Activated CD8-positive, alpha-beta T cell treated with anti-CD3 and anti-CD28 coated beads for 36 hours (primary cell): ENCODE data around the gene TRIO. TPM values are rescaled to one million over a fixed set of nuclear protein-coding genes. Genes with fewer than 3 reads are reported as not detected.
"Not testable (repeated sequence)": the region's sequence is repeated elsewhere in the genome, so short reads cannot be mapped to it uniquely, and the experiment has no call there.

Experiments
- ATAC-seq: fragments of 200-7000 bp; cut with Tn5 transposase; one replicate; pipeline ENCODE4 v1.10.0; 2021; ENCODE audit warnings: mild to moderate bottlenecking, moderate library complexity
- CTCF ChIA-PET: fragments of 350-600 bp; sonication (Branson Sonifier 250); formaldehyde crosslinking; loops from one replicate; lab custom pipeline; 2021; ENCODE audit warnings: antibody characterized with exemption; lab: Charles Lee
- POLR2A ChIA-PET: fragments of 350-600 bp; sonication (Branson Sonifier 250); formaldehyde crosslinking; loops from one replicate; lab custom pipeline; 2021; ENCODE audit warnings: antibody characterized with exemption; lab: Charles Lee
- DNase-seq: peaks from one replicate; pipeline ENCODE4 v3.0.0-alpha.2; 2020
- H3K27ac Mint-ChIP-seq: one replicate; pipeline ENCODE4 v1.8.0; 2021; ENCODE audit warnings: mild to moderate bottlenecking, mixed read lengths
- H3K27me3 Mint-ChIP-seq: one replicate; pipeline ENCODE4 v1.8.0; 2021; ENCODE audit warnings: mixed read lengths
- H3K36me3 Mint-ChIP-seq: one replicate; pipeline ENCODE4 v1.8.0; 2021; ENCODE audit warnings: low read depth, mixed read lengths
- H3K4me1 Mint-ChIP-seq: one replicate; pipeline ENCODE4 v1.8.0; 2021; ENCODE audit warnings: low read depth, mixed read lengths
- H3K4me3 Mint-ChIP-seq: one replicate; pipeline ENCODE4 v1.8.0; 2021; ENCODE audit warnings: mild to moderate bottlenecking, moderate library complexity, mixed read lengths
- H3K9me3 Mint-ChIP-seq: one replicate; pipeline ENCODE4 v1.8.0; 2021; ENCODE audit warnings: mixed read lengths
- CTCF ChIP-seq: fragments of 200-600 bp; IDR thresholded peaks from one replicate; pipeline ENCODE4 v1.8.0; 2022; ENCODE audit warnings: antibody characterized with exemption, mild to moderate bottlenecking
- intact Hi-C: fragments of 100-400 bp; cut with micrococcal nuclease; formaldehyde crosslinking; loops from one replicate; pipeline ENCODE4 v1.10.0; 2022
- total RNA-seq, 2 experiments: library from RNA; stranded (reverse); gene quantifications; one replicate each; pipeline ENCODE4 v1.2.3, GENCODE V29; 2021

TRIO gene
- total RNA-seq, 2 experiments from 2014 or later, result 11.4 to 11.5 TPM

DNA sequence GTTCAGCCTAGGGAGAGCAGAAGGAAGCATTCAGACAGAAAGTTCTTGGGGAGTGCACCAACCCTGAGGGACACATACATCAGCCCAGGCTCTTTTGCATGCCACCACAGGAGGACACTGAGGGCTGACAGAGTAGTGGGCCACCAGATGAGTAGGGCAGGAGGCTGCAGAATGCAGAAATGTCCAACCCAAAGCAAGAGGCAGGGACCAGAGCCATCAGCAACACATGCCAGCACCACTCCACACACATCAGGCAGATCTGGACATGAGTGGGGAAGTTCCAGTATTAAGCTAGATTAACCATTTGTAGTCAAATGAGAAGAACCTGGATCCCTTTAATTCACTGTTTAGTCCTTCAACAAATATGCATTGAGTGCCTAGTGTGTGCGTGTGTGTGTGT is 402.7 kb downstream of the TRIO start:
- Mint-ChIP-seq H3K27me3 (no peaks in the 10 kb centered on the region), H3K4me1 (peaks cover 5% of the 10 kb centered on the region), H3K36me3 (no peaks in the 10 kb centered on the region), H3K9me3 (peaks cover 11% of the 10 kb centered on the region), H3K4me3 (no peak overlapping the region), H3K27ac (no peak overlapping the region)
- intact Hi-C loops, result no loop called here
- ATAC-seq (no peak), DNase-seq (no peak)
- ChIA-PET POLR2A (no interaction called here), CTCF (no interaction called here)
- no peak for TF ChIP-seq CTCF

- no peak for ATAC-seq
- POLR2A ChIA-PET, result no interaction called here
- DNase-seq, result no peak
Observed at GRCh38 chr5:14547666-14548065, 404.5 kb downstream of the TRIO start.

DNA sequence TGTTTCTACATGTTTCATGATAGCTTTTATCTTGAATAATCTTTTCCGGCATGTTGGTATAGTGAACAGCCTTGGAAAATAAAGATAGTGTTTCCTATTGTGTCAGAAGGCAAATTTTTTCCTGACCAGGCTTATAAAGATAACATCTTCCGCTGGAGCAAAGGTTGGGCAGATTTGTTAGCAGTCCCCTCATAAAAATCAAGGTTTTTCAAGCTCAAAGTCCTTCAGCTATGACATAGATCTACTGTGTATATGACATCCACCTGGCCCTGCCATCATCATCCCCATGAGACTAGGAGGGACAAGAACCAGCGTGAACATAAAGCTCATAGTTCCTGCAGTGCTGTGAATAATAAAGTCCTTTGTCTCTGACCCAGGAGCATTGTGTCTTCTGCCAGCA is 408.1 kb downstream of the TRIO start:
- peaks cover 3% of the 10 kb centered on the region for H3K36me3 Mint-ChIP-seq
- H3K4me3 Mint-ChIP-seq, result no peak overlapping the region
- DNase-seq (no peak), ATAC-seq (no peak)
- peaks cover 5% of the 10 kb centered on the region for H3K4me1 Mint-ChIP-seq
- ChIA-PET POLR2A (interaction anchor here (0.5 kb wide), 1 partner anchor 26 kb away, joined by 3 read pairs; no protein-coding TSS in a partner anchor), CTCF (no interaction called here)
- no peak overlapping the region for H3K27ac Mint-ChIP-seq
- H3K27me3 Mint-ChIP-seq, result no peaks in the 10 kb centered on the region
- intact Hi-C loops, result no loop called here
- peaks cover 8% of the 10 kb centered on the region for H3K9me3 Mint-ChIP-seq
- no peak for TF ChIP-seq CTCF

More at GRCh38 chr5:14547666-14548065, 404.5 kb downstream of the TRIO start:
- CTCF ChIA-PET, result no interaction called here
- Mint-ChIP-seq H3K27me3 (no peaks in the 10 kb centered on the region), H3K4me1 (peaks cover 5% of the 10 kb centered on the region), H3K4me3 (no peak overlapping the region), H3K27ac (no peak overlapping the region), H3K9me3 (no peaks in the 10 kb centered on the region), H3K36me3 (no peaks in the 10 kb centered on the region)
- intact Hi-C loops, result no loop called here
- TF ChIP-seq CTCF, result no peak

DNA sequence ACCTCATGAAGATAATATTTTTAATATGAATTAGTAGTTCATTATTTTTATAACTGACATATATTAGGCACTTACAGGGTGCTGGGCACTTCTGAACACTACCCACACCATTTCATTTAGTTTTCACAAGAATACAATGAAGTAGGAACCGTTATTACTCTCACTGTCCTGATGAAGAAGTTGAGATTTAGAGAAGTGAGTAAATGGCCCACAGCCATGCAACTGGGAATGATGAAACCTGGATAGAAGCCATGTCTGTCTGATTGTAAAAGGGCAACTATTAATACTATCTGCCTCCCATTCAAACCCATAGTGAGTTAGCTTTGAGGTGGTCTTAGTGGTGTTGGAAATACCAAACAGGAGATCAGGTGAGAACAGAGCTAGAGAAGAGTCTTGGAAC is 408.9 kb downstream of the TRIO start:
- ATAC-seq, result no peak
- TF ChIP-seq CTCF, result no peak
- Mint-ChIP-seq H3K27ac (no peak overlapping the region), H3K4me3 (no peak overlapping the region), H3K9me3 (peaks cover 8% of the 10 kb centered on the region), H3K4me1 (peaks cover 5% of the 10 kb centered on the region), H3K27me3 (no peaks in the 10 kb centered on the region), H3K36me3 (peaks cover 3% of the 10 kb centered on the region)
- ChIA-PET POLR2A (interaction anchor here (0.5 kb wide), 1 partner anchor 27 kb away, joined by 3 read pairs; no protein-coding TSS in a partner anchor), CTCF (no interaction called here)
- DNase-seq, result no peak
- intact Hi-C loops, result no loop called here

DNA sequence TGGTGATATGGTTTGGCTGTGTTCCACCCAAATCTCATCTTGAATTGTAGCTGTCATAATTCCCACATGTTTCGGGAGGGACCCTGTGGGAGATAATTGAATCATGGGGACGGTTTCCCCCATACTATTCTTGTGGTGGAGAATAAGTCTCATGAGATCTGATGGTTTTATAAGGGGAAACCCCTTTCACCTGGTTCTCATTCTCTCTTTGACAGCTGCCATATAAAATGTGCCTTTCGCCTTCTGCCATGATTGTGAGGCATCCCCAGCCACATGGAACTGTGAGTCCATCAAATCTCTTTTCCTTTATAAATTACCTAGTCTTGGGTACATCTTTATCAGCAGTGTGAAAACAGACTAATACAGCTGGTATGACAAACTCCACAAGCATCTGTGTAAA is 411.1 kb downstream of the TRIO start:
- H3K9me3 Mint-ChIP-seq, H3K36me3 Mint-ChIP-seq, H3K27me3 Mint-ChIP-seq, DNase-seq, POLR2A ChIA-PET, H3K4me3 Mint-ChIP-seq, H3K27ac Mint-ChIP-seq, intact Hi-C loops, CTCF ChIA-PET, ATAC-seq: not testable (repeated sequence)
- peaks cover 11% of the 10 kb centered on the region for H3K4me1 Mint-ChIP-seq

GRCh38 chr5:14556015-14556414 is 412.9 kb downstream of the TRIO start:
- ATAC-seq (no peak), DNase-seq (no peak)
- Mint-ChIP-seq H3K4me3 (no peak overlapping the region), H3K36me3 (peaks cover 3% of the 10 kb centered on the region), H3K4me1 (peaks cover 20% of the 10 kb centered on the region), H3K9me3 (peaks cover 8% of the 10 kb centered on the region), H3K27ac (no peak overlapping the region), H3K27me3 (no peaks in the 10 kb centered on the region)
- intact Hi-C loops, result no loop called here
- no peak for TF ChIP-seq CTCF
- ChIA-PET POLR2A (no interaction called here), CTCF (no interaction called here)
